ENCODE measurements around the gene SPATC1L. TPM values are rescaled to one million over a fixed set of nuclear protein-coding genes. Genes with fewer than 3 reads are reported as not detected.

Gene SPATC1L
- total RNA-seq, 1 donor from 2014 or later = 27.5 TPM

DNA sequence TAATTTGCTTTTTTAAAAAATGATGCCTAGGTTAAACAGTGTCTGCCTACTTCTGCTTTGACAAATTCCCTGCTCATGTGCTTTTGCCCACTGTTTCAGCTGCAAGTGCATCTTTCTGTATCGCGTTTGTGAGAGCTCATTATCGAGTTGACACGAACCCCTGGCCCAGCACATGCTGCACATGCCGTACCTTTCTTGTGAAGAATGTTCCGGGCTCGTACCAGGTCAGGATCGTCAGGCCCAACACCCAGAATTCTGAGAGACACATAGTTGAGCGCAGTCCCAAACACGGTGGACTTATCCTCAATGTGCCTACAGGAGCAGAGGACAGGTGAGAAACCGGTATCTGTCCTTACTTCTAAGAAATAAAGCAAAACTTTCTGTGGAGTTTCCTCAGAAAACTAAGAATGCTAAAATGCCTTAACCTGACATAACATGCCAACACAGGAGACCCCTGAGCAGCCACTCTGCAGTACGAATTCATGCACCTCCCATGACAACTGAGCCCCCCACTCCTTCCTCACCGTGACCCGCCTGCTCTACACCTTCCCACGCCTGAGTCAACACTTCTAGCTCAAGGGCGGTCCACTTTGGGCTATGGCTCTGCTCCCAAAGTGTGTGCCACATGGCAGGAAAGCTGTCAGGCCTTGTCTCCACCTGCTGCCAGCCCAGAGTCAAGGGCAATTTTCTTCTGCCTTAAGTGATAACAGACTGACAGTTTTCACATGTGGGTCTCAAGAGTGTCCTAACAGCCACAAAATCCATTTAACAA is 37.6 kb upstream of the SPATC1L start:
- Mint-ChIP-seq H3K9me3 (peaks cover 4% of the 10 kb centered on the region), H3K27me3 (ENCODE audit: low read depth) (no peaks in the 10 kb centered on the region), H3K27ac (ENCODE audit: unreplicated experiment) (peak overlapping the region; percentile 62), H3K4me1 (peaks cover 28% of the 10 kb centered on the region), H3K4me3 (no peak overlapping the region), H3K36me3 (ENCODE audit: low read depth) (peaks cover 25% of the 10 kb centered on the region)
- TF ChIP-seq, protein P1, sequence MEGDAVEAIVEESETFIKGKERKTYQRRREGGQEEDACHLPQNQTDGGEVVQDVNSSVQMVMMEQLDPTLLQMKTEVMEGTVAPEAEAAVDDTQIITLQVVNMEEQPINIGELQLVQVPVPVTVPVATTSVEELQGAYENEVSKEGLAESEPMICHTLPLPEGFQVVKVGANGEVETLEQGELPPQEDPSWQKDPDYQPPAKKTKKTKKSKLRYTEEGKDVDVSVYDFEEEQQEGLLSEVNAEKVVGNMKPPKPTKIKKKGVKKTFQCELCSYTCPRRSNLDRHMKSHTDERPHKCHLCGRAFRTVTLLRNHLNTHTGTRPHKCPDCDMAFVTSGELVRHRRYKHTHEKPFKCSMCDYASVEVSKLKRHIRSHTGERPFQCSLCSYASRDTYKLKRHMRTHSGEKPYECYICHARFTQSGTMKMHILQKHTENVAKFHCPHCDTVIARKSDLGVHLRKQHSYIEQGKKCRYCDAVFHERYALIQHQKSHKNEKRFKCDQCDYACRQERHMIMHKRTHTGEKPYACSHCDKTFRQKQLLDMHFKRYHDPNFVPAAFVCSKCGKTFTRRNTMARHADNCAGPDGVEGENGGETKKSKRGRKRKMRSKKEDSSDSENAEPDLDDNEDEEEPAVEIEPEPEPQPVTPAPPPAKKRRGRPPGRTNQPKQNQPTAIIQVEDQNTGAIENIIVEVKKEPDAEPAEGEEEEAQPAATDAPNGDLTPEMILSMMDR (conservative IDR thresholded peaks at IDR 0.05) = no peak
- no peak for DNase-seq (ENCODE audit: low read depth, low spot score)

GRCh38 chr21:46220847-46221246 is 36.6 kb upstream of the SPATC1L start:
- Mint-ChIP-seq H3K27ac (ENCODE audit: unreplicated experiment) (no peak overlapping the region), H3K9me3 (peaks cover 4% of the 10 kb centered on the region), H3K4me1 (peaks cover 18% of the 10 kb centered on the region), H3K36me3 (ENCODE audit: low read depth) (peaks cover 22% of the 10 kb centered on the region), H3K27me3 (ENCODE audit: low read depth) (no peaks in the 10 kb centered on the region), H3K4me3 (no peak overlapping the region)
- no peak for DNase-seq (ENCODE audit: low read depth, low spot score)
- TF ChIP-seq, protein P1 (conservative IDR thresholded peaks at IDR 0.05) = no peak

DNA sequence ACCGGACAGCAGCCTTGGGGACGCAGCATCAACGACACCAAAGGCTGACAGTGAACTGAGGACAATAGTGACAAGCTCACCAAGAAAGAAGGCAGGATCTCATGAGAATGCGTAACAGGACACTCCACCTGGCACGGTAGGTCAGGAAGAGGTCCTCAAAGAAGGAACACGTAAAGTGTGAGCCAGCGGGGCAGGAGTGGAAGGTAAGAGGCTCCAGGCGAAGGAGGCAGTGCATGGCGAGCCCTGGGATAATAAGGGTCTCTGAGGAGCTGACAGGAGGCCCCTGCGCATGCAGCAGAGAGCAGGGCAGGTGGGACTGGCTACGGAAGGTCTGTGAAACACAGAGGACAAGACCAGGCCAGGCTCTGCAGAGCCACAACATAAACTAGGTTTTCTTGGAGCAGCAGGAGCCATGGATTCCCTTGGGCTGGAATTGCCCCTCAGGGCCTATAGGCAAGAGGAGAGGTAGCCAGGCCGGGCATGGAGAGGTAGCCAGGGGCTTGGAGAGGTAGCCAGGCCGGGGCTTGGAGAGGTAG is 36.1 kb upstream of the SPATC1L start:
- no peak for DNase-seq (ENCODE audit: low read depth, low spot score)
- H3K27ac Mint-ChIP-seq (ENCODE audit: unreplicated experiment) = no peak overlapping the region
- TF ChIP-seq, protein P1 (conservative IDR thresholded peaks at IDR 0.05) = no peak
- H3K36me3 Mint-ChIP-seq (ENCODE audit: low read depth) = peaks cover 17% of the 10 kb centered on the region
- H3K27me3 Mint-ChIP-seq (ENCODE audit: low read depth) = no peaks in the 10 kb centered on the region
- no peaks in the 10 kb centered on the region for H3K9me3 Mint-ChIP-seq
- peaks cover 13% of the 10 kb centered on the region for H3K4me1 Mint-ChIP-seq
- no peak overlapping the region for H3K4me3 Mint-ChIP-seq

DNA sequence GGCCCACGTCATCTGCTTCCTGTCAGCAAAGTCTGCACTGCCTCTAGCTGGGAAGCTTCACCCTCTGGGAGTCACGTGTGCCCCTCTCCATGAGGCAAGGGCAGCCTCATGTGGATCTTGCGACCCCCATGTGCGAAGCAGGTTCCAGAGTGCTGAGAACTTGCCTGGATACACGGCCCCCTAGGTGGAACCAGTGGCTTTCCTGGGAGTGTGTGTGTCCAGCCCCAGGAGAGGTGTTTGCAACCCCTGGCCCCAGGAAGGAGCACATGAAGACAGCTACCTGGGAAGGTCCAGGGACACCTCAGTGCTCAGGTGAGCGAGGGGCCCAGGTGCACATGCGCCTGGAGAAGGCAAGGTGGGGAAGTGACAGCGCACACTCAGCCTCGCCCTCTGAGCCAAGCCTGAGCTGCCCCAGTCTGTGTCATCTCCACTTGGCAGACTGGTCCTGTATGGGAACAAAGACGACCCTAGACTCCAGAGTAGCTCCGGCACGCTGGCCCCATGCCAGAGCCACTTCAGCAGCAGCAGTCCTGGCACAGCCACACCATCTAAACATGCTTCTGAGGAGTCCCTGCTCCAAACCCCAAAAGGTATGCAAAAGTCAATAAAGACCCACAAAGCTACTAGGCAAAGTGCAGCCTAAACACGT is 35.5 kb upstream of the SPATC1L start:
- Mint-ChIP-seq H3K36me3 (ENCODE audit: low read depth) (peaks cover 13% of the 10 kb centered on the region), H3K4me3 (no peak overlapping the region), H3K4me1 (peaks cover 8% of the 10 kb centered on the region), H3K27me3 (ENCODE audit: low read depth) (no peaks in the 10 kb centered on the region), H3K9me3 (no peaks in the 10 kb centered on the region), H3K27ac (ENCODE audit: unreplicated experiment) (no peak overlapping the region)
- no peak for DNase-seq (ENCODE audit: low read depth, low spot score)
- TF ChIP-seq, protein P1 (conservative IDR thresholded peaks at IDR 0.05) = no peak

- Mint-ChIP-seq H3K4me3 (no peak overlapping the region), H3K27ac (ENCODE audit: unreplicated experiment) (no peak overlapping the region), H3K9me3 (no peaks in the 10 kb centered on the region), H3K27me3 (ENCODE audit: low read depth) (no peaks in the 10 kb centered on the region), H3K4me1 (peaks cover 2% of the 10 kb centered on the region), H3K36me3 (ENCODE audit: low read depth) (peaks cover 9% of the 10 kb centered on the region)
- TF ChIP-seq, protein P1 (conservative IDR thresholded peaks at IDR 0.05) = no peak
- DNase-seq (ENCODE audit: low read depth, low spot score) = no peak
Observed at GRCh38 chr21:46218906-46219590, 34.8 kb upstream of the SPATC1L start.
